KMS-11 (cell line): ENCODE results near the gene SMIM38.

Experiments
- H2AFZ ChIP-seq: fragments of 200-600 bp; sonication (generic); 2 replicates; pipeline ENCODE4 v1.6.1; 2016; ENCODE audit warnings: antibody characterized with exemption, mixed run types, low read depth
- H3K27ac ChIP-seq: fragments of 200-600 bp; sonication (generic); 2 replicates; pipeline ENCODE4 v1.6.1; 2016; ENCODE audit warnings: mild to moderate bottlenecking, mixed run types
- H3K27me3 ChIP-seq: fragments of 200-600 bp; sonication (generic); 2 replicates; pipeline ENCODE4 v1.6.1; 2017; ENCODE audit warnings: mild to moderate bottlenecking, low read depth, mixed run types, moderate library complexity; ENCODE audit not compliant: insufficient read depth
- H3K36me3 ChIP-seq: fragments of 200-600 bp; sonication (generic); 2 replicates; pipeline ENCODE4 v1.6.1; 2017; ENCODE audit warnings: mild to moderate bottlenecking, mixed run types; ENCODE audit not compliant: insufficient read depth
- H3K4me1 ChIP-seq: fragments of 200-600 bp; sonication (generic); 2 replicates; pipeline ENCODE4 v1.6.1; 2016; ENCODE audit warnings: mild to moderate bottlenecking, low read depth, mixed run types; ENCODE audit not compliant: poor library complexity, severe bottlenecking
- H3K4me2 ChIP-seq: fragments of 200-600 bp; sonication (generic); 2 replicates; pipeline ENCODE4 v1.7.0; 2016; ENCODE audit warnings: mild to moderate bottlenecking, mixed run types
- H3K4me3 ChIP-seq: fragments of 200-600 bp; sonication (generic); IDR thresholded peaks from 2 replicates; pipeline ENCODE4 v1.6.1; 2017; ENCODE audit warnings: low read depth, low read length, mixed read lengths; ENCODE audit not compliant: insufficient read depth
- H3K79me2 ChIP-seq: fragments of 200-600 bp; sonication (generic); 2 replicates; pipeline ENCODE4 v1.6.1; 2016; ENCODE audit warnings: low read depth, mixed run types; ENCODE audit not compliant: insufficient read depth
- H3K9ac ChIP-seq: fragments of 200-600 bp; sonication (generic); 2 replicates; pipeline ENCODE4 v1.6.1; 2016; ENCODE audit warnings: mild to moderate bottlenecking, mixed run types
- H4K20me1 ChIP-seq: fragments of 200-600 bp; sonication (generic); 2 replicates; pipeline ENCODE4 v1.6.1; 2016; ENCODE audit warnings: mild to moderate bottlenecking, mixed run types; ENCODE audit not compliant: insufficient read depth
- TF ChIP-seq, protein P1 (sequence below): fragments of 200-600 bp; sonication (generic); conservative IDR thresholded peaks from 2 replicates; pipeline ENCODE4 v1.6.1; 2017; ENCODE audit warnings: low read depth, mild to moderate bottlenecking, antibody characterized with exemption, low read length, moderate library complexity, mixed read lengths

The SMIM38 gene

DNA sequence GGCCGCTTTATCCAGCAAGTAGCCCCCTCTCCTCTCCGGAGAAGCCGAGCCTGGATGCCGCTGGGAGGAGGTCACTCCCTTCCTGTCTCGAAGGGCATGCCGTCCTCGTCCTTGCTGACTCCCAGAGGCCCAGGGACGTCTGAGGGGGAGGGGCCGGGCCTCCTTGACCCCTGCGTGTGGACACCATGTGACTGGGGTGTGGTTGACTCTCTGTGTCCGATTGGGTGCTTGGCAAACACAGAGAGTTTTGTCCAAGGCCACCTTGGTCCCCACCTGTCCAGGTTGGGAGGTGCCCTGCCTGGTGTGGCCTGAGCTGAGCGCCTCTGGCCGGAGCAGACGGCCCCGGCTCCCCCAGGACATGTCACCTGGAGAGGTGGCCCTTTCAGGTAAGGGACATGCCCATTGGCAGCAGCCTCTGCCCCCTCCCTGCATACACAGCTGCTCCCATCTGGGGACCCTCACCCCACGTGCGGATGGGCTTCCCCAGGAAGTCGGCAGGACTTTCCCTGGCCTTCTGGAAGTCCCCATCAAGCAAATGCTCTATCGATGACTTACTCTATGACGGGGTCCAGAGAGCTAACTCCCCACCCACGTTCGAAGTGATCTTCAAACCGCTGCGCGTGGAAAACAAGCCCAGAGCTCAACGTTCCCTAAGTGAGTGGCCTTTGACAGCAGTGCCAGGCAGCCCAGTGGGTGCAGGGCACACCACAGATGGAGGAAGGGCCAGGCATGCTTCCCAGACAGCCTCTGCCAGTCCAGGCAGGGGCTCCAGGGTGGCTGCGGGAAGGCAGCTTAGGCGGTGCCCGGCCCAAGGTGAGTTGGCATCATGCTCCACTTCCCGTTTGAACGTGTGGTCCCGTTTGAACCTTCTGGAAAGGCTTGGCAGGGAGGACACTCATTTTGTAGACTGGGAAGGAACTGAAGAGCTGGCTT lies at the start of gene SMIM38:
SMIM38 (plus strand) TSS at position 634 of the 933 bp plus-strand sequence. CDS start 1,912 bp downstream, outside the sequence.
- Histone ChIP-seq H3K27me3 (peaks cover 4% of the 10 kb centered on the region; the same call in 1 of the 2 replicates), H3K79me2 (no peaks in the 10 kb centered on the region), H3K4me2 (no peak within 1 kb of the TSS), H4K20me1 (no peaks in the 10 kb centered on the region), H2AFZ (no peak within 1 kb of the TSS), H3K36me3 (no peaks in the 10 kb centered on the region), H3K4me3 (no peak within 1 kb of the TSS), H3K4me1 (no peaks in the 10 kb centered on the region), H3K9ac (no peak within 1 kb of the TSS), H3K27ac (no peak within 1 kb of the TSS)
- TF ChIP-seq, protein P1, sequence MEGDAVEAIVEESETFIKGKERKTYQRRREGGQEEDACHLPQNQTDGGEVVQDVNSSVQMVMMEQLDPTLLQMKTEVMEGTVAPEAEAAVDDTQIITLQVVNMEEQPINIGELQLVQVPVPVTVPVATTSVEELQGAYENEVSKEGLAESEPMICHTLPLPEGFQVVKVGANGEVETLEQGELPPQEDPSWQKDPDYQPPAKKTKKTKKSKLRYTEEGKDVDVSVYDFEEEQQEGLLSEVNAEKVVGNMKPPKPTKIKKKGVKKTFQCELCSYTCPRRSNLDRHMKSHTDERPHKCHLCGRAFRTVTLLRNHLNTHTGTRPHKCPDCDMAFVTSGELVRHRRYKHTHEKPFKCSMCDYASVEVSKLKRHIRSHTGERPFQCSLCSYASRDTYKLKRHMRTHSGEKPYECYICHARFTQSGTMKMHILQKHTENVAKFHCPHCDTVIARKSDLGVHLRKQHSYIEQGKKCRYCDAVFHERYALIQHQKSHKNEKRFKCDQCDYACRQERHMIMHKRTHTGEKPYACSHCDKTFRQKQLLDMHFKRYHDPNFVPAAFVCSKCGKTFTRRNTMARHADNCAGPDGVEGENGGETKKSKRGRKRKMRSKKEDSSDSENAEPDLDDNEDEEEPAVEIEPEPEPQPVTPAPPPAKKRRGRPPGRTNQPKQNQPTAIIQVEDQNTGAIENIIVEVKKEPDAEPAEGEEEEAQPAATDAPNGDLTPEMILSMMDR, result no peak

- Histone ChIP-seq H3K4me3 (no peak overlapping the region), H3K27ac (no peak overlapping the region), H4K20me1 (no peaks in the 10 kb centered on the region), H3K4me2 (no peak overlapping the region), H3K27me3 (peaks cover 39% of the 10 kb centered on the region; the same call in 1 of the 2 replicates), H3K79me2 (no peaks in the 10 kb centered on the region), H3K36me3 (no peaks in the 10 kb centered on the region), H3K9ac (no peak overlapping the region), H2AFZ (no peak overlapping the region), H3K4me1 (no peaks in the 10 kb centered on the region)
- TF ChIP-seq, protein P1, result no peak
Observed at GRCh38 chr11:69106031-69106811, 49.5 kb upstream of the SMIM38 start.

GRCh38 chr11:69107413-69107812 lies 48.3 kb upstream of the SMIM38 start:
- no peak overlapping the region for H3K4me3 ChIP-seq
- peaks cover 44% of the 10 kb centered on the region; the same call in 1 of the 2 replicates for H3K27me3 ChIP-seq
- no peaks in the 10 kb centered on the region for H3K4me1 ChIP-seq
- no peak overlapping the region for H3K9ac ChIP-seq
- H3K27ac ChIP-seq, result no peak overlapping the region
- no peak overlapping the region for H2AFZ ChIP-seq
- H4K20me1 ChIP-seq, result no peaks in the 10 kb centered on the region
- H3K79me2 ChIP-seq, result no peaks in the 10 kb centered on the region
- no peak overlapping the region for H3K4me2 ChIP-seq
- no peaks in the 10 kb centered on the region for H3K36me3 ChIP-seq
- TF ChIP-seq, protein P1, result no peak

DNA sequence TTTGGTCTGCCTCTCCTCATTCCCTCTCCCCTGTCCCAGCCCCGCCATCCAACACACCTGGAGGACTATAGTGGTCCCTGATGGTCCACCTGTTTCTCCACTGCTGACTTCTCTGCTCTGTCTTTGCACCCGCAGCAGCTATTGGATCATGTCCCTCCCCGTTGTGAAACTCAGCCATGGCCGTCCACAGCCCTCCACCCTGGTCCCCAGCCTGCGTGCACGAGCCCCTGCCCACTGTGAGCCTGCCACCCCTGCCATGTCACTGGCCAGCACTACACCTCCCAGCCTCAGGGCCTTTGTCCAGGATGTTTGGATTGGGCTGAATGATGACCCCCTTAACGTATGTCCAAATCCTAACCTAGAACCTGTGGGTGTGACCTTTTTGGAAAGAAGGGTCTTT lies 47.7 kb upstream of the SMIM38 start:
- H3K27ac ChIP-seq, result no peak overlapping the region
- H3K9ac ChIP-seq, result no peak overlapping the region
- no peaks in the 10 kb centered on the region for H3K79me2 ChIP-seq
- H3K36me3 ChIP-seq, result no peaks in the 10 kb centered on the region
- no peaks in the 10 kb centered on the region for H3K4me1 ChIP-seq
- peaks cover 40% of the 10 kb centered on the region; the same call in 1 of the 2 replicates for H3K27me3 ChIP-seq
- H4K20me1 ChIP-seq, result no peaks in the 10 kb centered on the region
- H2AFZ ChIP-seq, result no peak overlapping the region
- H3K4me2 ChIP-seq, result no peak overlapping the region
- TF ChIP-seq, protein P1, result no peak
- H3K4me3 ChIP-seq, result no peak overlapping the region
